Measurements from ENCODE around the gene AFF1.

DNA sequence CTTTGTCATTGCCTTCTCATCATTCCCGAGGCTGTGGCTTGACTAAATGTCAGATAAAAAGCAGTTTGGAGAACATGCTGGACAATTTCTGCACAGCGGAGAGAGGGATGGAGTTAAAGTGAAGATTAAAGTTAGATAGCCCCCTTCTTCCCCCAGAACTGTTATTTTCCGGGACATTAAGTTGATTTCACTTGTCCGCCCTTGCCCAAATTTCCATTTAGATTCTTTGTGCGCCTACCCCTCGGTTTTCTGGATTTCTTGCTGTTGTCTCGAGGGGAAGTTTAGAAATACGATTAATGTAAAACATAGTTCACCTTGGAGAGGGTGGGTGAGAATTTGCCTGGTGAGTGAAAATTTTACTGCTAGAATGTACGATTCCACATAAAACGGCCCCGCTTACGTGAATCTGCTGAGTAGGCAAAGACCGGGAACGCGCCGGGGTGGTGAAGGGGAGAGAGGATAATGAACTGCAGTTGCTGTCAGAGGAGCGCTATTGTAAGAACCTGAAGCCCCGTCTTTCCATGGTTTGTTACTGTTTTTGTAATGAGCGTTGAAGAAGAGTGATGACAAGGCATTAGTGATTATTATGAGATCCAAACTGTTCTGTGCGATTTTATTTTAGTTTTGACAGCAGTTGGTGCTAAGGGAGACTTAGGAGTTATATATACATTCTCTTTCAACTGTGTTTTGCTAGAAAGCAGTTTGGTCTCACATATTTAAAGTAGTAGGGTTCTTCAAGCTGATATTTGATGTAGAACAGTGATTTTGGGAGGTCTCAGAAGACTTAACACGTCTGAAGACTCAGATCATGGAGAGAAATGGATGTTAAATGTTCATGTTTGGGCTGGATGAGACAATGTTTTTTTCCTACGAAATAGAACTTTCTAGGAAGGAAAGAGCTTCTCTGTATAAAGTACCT lies 73.0 kb downstream of the AFF1 start:
- no peak for TF ChIP-seq EZH2 (IDR thresholded peaks at IDR 0.05; ENCODE audit: insufficient read depth, low read length)
- TF ChIP-seq, protein P1, sequence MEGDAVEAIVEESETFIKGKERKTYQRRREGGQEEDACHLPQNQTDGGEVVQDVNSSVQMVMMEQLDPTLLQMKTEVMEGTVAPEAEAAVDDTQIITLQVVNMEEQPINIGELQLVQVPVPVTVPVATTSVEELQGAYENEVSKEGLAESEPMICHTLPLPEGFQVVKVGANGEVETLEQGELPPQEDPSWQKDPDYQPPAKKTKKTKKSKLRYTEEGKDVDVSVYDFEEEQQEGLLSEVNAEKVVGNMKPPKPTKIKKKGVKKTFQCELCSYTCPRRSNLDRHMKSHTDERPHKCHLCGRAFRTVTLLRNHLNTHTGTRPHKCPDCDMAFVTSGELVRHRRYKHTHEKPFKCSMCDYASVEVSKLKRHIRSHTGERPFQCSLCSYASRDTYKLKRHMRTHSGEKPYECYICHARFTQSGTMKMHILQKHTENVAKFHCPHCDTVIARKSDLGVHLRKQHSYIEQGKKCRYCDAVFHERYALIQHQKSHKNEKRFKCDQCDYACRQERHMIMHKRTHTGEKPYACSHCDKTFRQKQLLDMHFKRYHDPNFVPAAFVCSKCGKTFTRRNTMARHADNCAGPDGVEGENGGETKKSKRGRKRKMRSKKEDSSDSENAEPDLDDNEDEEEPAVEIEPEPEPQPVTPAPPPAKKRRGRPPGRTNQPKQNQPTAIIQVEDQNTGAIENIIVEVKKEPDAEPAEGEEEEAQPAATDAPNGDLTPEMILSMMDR (IDR thresholded peaks at IDR 0.05; ENCODE audit: insufficient read depth, low read depth, low read length) = no peak
